Chondrocyte (in vitro differentiated cells): Measurements from ENCODE around the gene IGFBP2. TPM values are rescaled to one million over a fixed set of nuclear protein-coding genes. Genes with fewer than 3 reads are reported as not detected.

ENCODE experiments used
- DNase-seq: peaks from one replicate; pipeline ENCODE4 v3.0.0; 2021; ENCODE audit warnings: mixed read lengths, low spot score
- H3K27ac Mint-ChIP-seq: one replicate; pipeline ENCODE4 v1.8.0; 2021; ENCODE audit warnings: mild to moderate bottlenecking, moderate library complexity, mixed read lengths; ENCODE audit not compliant: unreplicated experiment
- H3K27me3 Mint-ChIP-seq: 2 replicates; pipeline ENCODE4 v1.8.0; 2021; ENCODE audit warnings: low read depth, mixed read lengths
- H3K36me3 Mint-ChIP-seq: 2 replicates; pipeline ENCODE4 v1.8.0; 2021; ENCODE audit warnings: low read depth, mixed read lengths
- H3K4me1 Mint-ChIP-seq: 2 replicates; pipeline ENCODE4 v1.8.0; 2021; ENCODE audit warnings: low read depth, mild to moderate bottlenecking, mixed read lengths
- H3K4me3 Mint-ChIP-seq: one replicate; pipeline ENCODE4 v1.8.0; 2021; ENCODE audit warnings: mild to moderate bottlenecking, moderate library complexity, mixed read lengths; ENCODE audit not compliant: unreplicated experiment
- H3K9me3 Mint-ChIP-seq: 2 replicates; pipeline ENCODE4 v1.8.0; 2021; ENCODE audit warnings: low read depth, mixed read lengths
- total RNA-seq: library from RNA; stranded (reverse); gene quantifications from 3 replicates; pipeline ENCODE4 v1.2.1, GENCODE V29; 2021
- TF ChIP-seq, protein P1 (sequence below): fragments of 200-600 bp; sonication (generic); IDR thresholded peaks from 2 replicates; pipeline ENCODE4 v1.5.0; 2021; ENCODE audit warnings: antibody characterized with exemption, mild to moderate bottlenecking, moderate library complexity

The IGFBP2 gene
- total RNA-seq, 1 donor from 2014 or later, result 1,848 TPM

DNA sequence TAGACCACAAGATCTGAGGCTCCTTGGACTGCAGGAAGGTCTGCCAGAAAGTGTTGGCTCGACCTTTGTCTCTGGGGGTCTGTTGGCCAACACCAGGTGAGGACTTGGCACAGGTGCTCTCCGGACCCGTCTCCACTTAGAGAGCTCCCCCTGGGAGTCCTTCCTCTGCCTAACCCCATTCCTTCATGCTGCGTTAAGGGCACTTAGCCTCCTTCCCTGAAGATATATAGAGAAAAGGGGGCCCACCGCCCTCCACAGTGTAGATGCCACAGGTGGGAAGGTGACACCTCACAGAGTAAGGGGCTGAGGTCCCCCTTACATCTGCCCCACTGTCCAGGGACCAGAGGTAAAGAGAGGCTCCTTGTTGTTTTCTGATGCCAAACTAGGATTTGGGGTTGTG, 53.9 kb downstream of the IGFBP2 start:
- Mint-ChIP-seq H3K4me1 (peaks cover 83% of the 10 kb centered on the region), H3K27me3 (no peaks in the 10 kb centered on the region), H3K4me3 (no peak overlapping the region), H3K27ac (no peak overlapping the region), H3K36me3 (peaks cover 11% of the 10 kb centered on the region), H3K9me3 (no peaks in the 10 kb centered on the region)
- DNase-seq, result no peak
- TF ChIP-seq, protein P1, sequence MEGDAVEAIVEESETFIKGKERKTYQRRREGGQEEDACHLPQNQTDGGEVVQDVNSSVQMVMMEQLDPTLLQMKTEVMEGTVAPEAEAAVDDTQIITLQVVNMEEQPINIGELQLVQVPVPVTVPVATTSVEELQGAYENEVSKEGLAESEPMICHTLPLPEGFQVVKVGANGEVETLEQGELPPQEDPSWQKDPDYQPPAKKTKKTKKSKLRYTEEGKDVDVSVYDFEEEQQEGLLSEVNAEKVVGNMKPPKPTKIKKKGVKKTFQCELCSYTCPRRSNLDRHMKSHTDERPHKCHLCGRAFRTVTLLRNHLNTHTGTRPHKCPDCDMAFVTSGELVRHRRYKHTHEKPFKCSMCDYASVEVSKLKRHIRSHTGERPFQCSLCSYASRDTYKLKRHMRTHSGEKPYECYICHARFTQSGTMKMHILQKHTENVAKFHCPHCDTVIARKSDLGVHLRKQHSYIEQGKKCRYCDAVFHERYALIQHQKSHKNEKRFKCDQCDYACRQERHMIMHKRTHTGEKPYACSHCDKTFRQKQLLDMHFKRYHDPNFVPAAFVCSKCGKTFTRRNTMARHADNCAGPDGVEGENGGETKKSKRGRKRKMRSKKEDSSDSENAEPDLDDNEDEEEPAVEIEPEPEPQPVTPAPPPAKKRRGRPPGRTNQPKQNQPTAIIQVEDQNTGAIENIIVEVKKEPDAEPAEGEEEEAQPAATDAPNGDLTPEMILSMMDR, result no peak

DNA sequence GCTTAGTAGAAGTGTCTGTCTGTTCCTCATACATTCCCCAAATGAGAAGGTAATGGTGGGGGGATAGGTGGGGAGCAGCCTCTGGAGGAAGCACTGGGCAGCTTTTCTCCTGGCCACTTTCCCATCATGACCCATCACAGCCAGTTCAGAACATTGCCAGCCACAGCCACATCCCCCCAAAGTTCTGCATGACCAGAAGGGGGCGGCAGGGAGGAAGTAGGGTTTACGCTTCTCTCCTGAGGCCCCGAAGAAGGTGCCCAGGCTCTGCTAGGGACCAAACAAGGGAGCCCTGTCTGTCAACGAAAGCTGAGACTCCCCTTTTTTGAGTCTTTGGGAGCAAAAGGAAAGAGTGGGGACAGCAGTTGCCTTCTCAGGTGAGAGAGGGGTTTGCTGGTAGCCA, 54.4 kb downstream of the IGFBP2 start:
- Mint-ChIP-seq H3K4me1 (peaks cover 82% of the 10 kb centered on the region), H3K9me3 (no peaks in the 10 kb centered on the region), H3K27me3 (no peaks in the 10 kb centered on the region), H3K27ac (no peak overlapping the region), H3K4me3 (no peak overlapping the region), H3K36me3 (peaks cover 11% of the 10 kb centered on the region)
- DNase-seq, result no peak
- TF ChIP-seq, protein P1, result peak; percentile 66

DNA sequence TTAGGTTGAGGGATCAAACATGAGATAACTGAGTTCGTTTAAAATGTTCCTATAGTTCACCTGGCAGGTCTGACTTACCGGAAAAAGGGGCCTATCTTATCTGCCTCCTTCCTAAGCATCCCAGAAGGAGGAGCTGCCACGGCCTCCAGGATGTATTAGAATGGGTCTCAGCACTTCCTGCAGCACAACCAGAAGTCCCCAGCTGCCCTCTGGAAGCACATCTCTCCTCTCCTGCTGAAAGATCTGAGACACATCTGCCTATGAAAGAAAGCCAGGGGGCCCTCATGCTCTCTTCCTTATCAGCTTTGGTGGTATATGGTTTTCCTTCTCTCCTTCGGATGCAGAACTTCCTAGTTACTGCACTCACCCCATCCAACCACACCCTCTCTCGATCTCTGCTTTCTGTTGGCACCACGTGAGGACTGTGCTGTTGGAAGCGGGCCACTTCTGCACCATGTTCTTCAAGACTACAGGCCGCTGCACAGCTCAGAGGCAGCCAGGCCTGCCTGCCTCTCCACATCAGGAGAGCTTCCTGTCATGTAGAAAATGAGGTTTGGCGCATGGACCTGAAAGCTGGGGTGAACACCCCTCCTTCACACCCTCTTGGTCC, 55.6 kb downstream of the IGFBP2 start:
- Mint-ChIP-seq H3K9me3 (no peaks in the 10 kb centered on the region), H3K4me1 (peaks cover 75% of the 10 kb centered on the region), H3K27me3 (no peaks in the 10 kb centered on the region), H3K36me3 (peaks cover 9% of the 10 kb centered on the region), H3K4me3 (no peak overlapping the region), H3K27ac (peak overlapping the region; percentile 9)
- DNase-seq, result no peak
- TF ChIP-seq, protein P1, result no peak

DNA sequence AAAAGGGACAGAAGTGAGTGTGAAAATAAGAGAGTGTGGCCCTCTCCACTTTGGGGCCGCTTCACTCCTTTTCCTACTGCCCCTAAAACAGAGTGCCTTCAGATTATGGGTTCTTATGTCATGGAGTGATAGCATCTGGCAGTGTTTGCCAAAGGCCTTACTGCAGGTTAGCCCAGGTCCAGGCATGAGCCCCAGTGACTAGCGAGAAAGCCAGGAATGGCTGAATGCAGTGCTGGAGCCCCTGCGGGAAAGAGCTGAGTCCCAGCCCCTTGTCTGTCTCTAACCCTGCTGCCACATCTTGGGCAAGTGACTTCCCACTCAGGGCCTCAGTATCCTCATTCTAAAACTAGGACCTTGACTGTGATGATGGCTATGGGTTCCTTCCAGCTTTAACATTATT, 56.2 kb downstream of the IGFBP2 start:
- peaks cover 9% of the 10 kb centered on the region for H3K36me3 Mint-ChIP-seq
- peaks cover 74% of the 10 kb centered on the region for H3K4me1 Mint-ChIP-seq
- H3K9me3 Mint-ChIP-seq, result no peaks in the 10 kb centered on the region
- H3K27me3 Mint-ChIP-seq, result no peaks in the 10 kb centered on the region
- TF ChIP-seq, protein P1, result no peak
- H3K27ac Mint-ChIP-seq, result peak overlapping the region; percentile 65
- H3K4me3 Mint-ChIP-seq, result peak overlapping the region; percentile 63
- DNase-seq, result no peak

DNA sequence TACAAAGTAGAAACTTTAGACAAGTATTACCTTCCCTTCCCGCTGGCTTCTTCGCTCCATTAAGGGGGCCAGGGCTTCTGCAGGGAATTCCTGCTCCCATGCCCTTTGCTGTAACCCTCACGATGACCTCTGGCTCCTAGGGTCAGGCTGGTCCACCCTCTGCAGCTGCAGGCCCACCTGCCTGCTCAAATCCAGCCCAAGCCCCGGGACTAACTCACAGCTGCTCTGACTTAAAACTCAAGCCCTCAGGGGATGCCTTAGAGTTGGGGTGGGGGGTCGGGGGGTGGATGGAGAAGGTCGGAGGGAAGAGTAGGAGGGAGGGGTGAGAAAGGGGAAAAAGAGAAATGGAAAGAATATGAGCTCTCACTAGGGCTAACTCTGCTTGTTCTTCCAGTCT, 57.2 kb downstream of the IGFBP2 start:
- peak overlapping the region; percentile 63 for H3K4me3 Mint-ChIP-seq
- peaks cover 76% of the 10 kb centered on the region for H3K4me1 Mint-ChIP-seq
- DNase-seq, result no peak
- TF ChIP-seq, protein P1, result no peak
- peak overlapping the region; percentile 73 for H3K27ac Mint-ChIP-seq
- peaks cover 9% of the 10 kb centered on the region for H3K36me3 Mint-ChIP-seq
- no peaks in the 10 kb centered on the region for H3K9me3 Mint-ChIP-seq
- no peaks in the 10 kb centered on the region for H3K27me3 Mint-ChIP-seq
